IPS DF 4.7 (cell line): ENCODE measurements around the gene RRH.
"Not testable (repeated sequence)": the region's sequence is repeated elsewhere in the genome, so short reads cannot be mapped to it uniquely, and the experiment has no call there.

Source experiments
- DNase-seq: peaks from one replicate; pipeline ENCODE4 v3.0.0-alpha.2; 2013; ENCODE audit warnings: low spot score; ENCODE audit errors: extremely low read depth

Gene RRH

DNA sequence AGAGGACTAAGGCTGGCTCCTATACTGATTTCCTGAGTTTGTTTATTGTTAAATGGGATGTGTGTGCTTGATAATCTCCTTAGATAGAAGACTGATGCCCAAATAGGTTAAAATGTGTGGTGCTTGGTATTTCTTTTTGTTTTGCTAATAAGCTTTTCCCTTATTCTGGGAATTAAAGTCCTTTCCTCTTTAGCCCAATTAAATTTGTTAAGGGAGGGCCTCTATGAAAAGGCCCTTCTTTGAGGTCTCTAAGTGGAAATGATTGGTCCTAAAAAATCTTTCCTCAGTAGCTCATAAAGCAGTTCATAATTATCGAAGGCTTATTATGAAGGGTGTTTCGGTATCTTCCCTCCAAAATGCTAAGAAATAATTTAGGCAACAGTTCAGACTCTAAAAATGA, at the start of gene RRH:
RRH (plus strand) TSS at position 301 of the 400 bp plus-strand sequence; CDS start at position 357, 56 bp downstream.
- no peak for DNase-seq

GRCh38 chr4:109782092-109782491, 45.7 kb upstream of the RRH start:
- DNase-seq: not testable (repeated sequence)

- DNase-seq: no peak
These were observed 40.9 kb upstream of the RRH start for GRCh38 chr4:109786846-109787245.

DNA sequence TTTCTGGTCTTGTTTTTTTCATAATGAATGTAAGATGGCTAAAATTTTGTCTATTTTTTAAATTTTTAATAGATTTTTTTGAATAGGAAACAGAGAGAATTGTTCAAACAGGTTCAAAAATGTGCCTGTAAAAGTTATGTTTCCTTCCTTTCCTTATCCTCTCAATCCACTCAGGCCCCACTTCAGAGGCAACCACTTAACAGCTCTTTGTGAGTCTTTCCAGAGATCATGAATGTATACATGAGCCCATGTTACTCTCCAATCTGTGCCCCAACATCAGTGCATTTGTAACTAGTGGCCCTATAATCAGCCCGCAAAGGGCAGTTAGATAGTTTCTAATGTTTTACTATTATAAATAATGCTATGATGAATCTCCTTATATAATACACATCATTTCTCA, 40.0 kb upstream of the RRH start:
- DNase-seq: no peak

GRCh38 chr4:109795059-109795458, 32.7 kb upstream of the RRH start:
- no peak for DNase-seq

DNA sequence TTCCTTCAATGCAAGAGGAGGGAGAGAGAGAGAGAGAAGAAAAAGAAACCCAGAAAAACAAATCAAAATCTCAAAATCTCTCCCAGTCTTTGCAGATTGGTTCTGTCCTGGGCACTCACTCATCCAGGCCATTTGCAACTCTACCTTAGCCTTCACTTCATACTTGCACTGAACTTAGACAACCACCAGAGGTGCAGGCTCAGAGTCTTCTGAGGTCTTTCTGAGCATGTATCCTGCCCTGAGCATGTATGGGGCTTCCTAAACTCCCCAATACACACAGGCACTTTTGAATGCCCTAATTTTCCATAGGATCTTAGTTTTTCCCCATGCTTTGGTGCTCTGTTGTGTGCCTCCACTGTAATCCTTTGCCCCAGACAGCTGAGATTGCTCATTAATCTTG, 28.9 kb upstream of the RRH start:
- no peak for DNase-seq

GRCh38 chr4:109801099-109801789, 26.5 kb upstream of the RRH start:
- no peak for DNase-seq

DNA sequence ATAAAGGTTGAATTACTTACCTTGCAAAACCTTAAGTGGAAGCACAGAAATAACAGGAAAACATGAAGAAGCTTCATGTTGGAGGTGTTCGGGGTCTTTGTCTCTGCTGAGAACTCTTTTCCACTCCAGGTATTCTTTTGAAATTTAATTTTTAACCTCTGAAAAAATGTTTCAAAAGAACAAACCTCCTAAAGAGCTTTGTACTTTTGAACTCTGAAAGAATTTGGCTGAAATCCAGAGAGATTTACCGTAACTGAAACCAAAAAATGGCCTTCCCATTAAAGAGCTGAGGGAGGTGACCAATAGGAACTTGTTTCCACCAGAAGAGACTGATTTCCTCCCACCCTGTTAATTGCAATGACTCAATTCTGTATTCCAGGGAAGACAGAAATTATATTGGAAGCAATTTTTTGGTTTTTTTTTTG, 25.9 kb upstream of the RRH start, which contains the start of gene CFI:
CFI (minus strand) TSS at position 105 of the 425 bp plus-strand sequence; CDS start at position 77, 28 bp downstream.
- no peak for DNase-seq

DNA sequence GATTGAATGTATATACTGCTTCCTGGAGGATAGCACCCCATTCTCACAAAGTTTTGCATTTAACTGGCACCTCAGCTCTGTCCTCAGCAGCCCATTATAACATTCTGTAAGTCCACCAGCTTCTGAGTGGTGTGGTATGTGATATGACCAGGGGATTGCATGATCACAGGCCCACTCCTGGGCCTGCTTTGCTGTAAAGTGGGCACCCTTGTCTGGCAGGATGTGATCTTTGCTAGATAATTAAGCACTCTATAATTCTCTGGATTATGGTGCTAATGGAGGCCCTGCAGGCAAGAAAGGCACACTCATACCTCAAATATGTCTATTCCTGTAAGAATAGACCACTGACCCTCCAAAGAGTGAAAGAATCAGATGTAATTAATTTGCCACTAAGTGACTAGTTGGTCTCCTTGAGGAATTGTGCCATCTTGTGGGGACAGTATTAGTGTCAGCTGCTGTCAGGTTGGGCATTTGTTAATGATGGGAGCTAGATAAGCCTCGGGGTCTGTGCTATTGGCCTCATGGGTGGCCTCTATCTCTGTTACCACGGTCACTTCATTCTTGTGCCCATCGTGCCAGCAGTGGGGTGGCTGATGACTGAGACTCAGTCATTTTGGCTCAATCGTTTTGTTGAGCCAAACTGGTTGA, 23.7 kb upstream of the RRH start:
- no peak for DNase-seq

- no peak for DNase-seq
These were observed 18.1 kb upstream of the RRH start for GRCh38 chr4:109809655-109810054.

- no peak for DNase-seq
These were observed 17.0 kb upstream of the RRH start for GRCh38 chr4:109810552-109811387.

GRCh38 chr4:109811707-109812106, 16.1 kb upstream of the RRH start:
- no peak for DNase-seq

GRCh38 chr4:109815151-109816081, 12.4 kb upstream of the RRH start, which contains the start of gene GAR1:
TSS of gene GAR1 (plus strand) at chr4:109815762. CDS start at chr4:109816165, 403 bp downstream.
- peak; percentile 92 for DNase-seq

DNA sequence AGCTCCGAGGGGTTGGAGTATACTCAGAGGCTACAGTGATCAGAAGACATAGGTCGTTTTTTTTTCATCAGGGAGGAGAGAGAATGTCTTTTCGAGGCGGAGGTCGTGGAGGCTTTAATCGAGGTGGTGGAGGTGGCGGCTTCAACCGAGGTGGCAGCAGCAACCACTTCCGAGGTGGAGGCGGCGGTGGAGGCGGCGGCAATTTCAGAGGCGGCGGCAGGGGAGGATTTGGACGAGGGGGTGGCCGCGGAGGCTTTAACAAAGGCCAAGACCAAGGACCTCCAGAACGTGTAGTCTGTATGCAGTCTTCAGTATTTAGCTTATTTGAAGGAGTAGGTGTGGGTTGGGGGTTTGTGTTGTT, 11.7 kb upstream of the RRH start:
- DNase-seq: no peak

- DNase-seq: no peak
These were observed 10.9 kb upstream of the RRH start for GRCh38 chr4:109816894-109817293.

GRCh38 chr4:109818268-109818667, 9.5 kb upstream of the RRH start:
- DNase-seq: no peak

DNA sequence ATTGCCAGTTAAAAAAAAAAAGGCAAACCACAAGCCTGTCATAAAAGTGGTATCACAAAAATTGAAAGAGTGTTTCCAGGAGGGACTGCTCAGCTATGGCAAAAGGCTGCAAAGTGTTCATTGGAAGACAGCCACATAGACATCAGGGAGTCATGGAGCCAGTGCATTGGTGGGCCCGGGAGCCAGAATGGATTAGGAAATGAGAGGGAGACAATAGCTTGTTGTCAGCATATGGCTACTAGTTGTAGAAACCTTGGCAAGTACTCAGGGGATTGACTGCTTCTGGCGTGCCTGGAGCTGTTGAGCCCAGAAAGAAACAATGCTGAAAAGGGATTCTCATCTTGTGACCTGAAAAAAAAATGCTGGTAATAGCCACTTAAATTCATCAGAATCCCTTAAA, 7.2 kb upstream of the RRH start:
- no peak for DNase-seq

- DNase-seq: no peak
These were observed 6.6 kb upstream of the RRH start for GRCh38 chr4:109821185-109821584.

- no peak for DNase-seq
These were observed 1.1 kb upstream of the RRH start for GRCh38 chr4:109826719-109827118.

DNA sequence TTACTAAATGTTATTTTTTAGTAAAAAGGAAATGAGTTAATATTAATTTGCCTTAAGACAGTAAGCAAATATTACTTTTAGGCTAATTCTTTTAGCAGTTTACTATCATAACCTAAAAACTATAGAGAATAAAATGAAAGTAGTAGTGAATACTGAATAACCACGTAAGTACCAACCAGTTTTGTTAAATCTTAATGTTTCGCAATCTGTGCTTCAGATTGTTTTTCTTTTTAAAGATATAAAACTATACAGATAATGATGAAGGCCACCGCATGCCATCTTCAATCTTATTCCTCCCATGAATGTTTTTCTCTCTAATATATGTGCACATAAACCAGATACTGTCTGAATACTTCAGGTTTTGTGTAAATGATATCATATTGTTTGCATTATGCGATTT, 6.0 kb downstream of the RRH start:
- DNase-seq: no peak

DNA sequence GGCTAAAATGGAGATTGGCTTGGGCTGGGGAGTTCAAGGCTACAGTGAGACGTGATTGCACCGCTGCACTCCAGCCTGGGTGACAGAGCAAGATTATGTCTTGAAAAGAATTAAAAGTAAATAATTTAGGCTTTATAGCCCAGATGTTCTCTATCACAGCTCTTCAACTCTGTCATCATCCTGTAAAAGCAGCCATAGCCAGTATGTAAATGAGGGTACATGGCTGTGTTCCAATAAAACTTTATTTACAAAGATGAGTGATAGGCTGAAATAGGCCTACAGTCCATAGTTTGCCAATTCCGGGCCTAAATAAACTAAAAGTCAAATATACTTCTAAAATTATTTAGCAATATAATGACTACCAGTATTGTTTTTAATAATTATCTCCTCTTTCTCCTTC, 9.2 kb downstream of the RRH start:
- no peak for DNase-seq
